WTC11 (cell line): ENCODE results near the gene LRRC1. TPM values are rescaled to one million over a fixed set of nuclear protein-coding genes. Genes with fewer than 3 reads are reported as not detected.

Source experiments
- ATAC-seq: fragments of 200-7000 bp; cut with Tn5 transposase; 2 replicates; pipeline ENCODE4 v1.10.0; 2021; ENCODE audit warnings: mild to moderate bottlenecking, moderate library complexity
- CTCF ChIA-PET: fragments of 300-600 bp; sonication (Branson Sonifier 250); formaldehyde crosslinking; loops from one replicate; lab custom pipeline; 2021; ENCODE audit warnings: antibody characterized with exemption; lab: Charles Lee
- POLR2A ChIA-PET: fragments of 350-600 bp; sonication (Branson Sonifier 250); formaldehyde crosslinking; loops from one replicate; lab custom pipeline; 2021; ENCODE audit warnings: antibody characterized with exemption; lab: Charles Lee
- DNase-seq: peaks from one replicate; pipeline ENCODE4 v3.0.0; 2021; ENCODE audit warnings: low spot score
- H3K27ac Mint-ChIP-seq: 2 replicates; pipeline ENCODE4 v1.8.0; 2021; ENCODE audit warnings: mixed read lengths
- H3K27me3 Mint-ChIP-seq: 2 replicates; pipeline ENCODE4 v1.8.0; 2021; ENCODE audit warnings: low read depth, mild to moderate bottlenecking, moderate library complexity, mixed read lengths
- H3K36me3 Mint-ChIP-seq: 2 replicates; pipeline ENCODE4 v1.8.0; 2021; ENCODE audit warnings: mixed read lengths
- H3K4me1 Mint-ChIP-seq: 2 replicates; pipeline ENCODE4 v1.8.0; 2022; ENCODE audit warnings: mixed read lengths
- H3K4me3 Mint-ChIP-seq: 2 replicates; pipeline ENCODE4 v1.8.0; 2021; ENCODE audit warnings: mild to moderate bottlenecking, moderate library complexity, mixed read lengths
- H3K9me3 Mint-ChIP-seq: 2 replicates; pipeline ENCODE4 v1.8.0; 2021; ENCODE audit warnings: mixed read lengths
- ESRRA ChIP-seq: sonication (generic); formaldehyde crosslinking; IDR thresholded peaks from 2 replicates; pipeline ENCODE4 v1.8.1; 2022; ENCODE audit warnings: mild to moderate bottlenecking, missing genetic modification reagents, borderline replicate concordance
- GTF2I ChIP-seq: fragments of 250-450 bp; sonication (Bioruptor Pico); conservative IDR thresholded peaks from 2 replicates; pipeline ENCODE4 v1.4.0; 2021; ENCODE audit warnings: mild to moderate bottlenecking
- JUN ChIP-seq: sonication (generic); formaldehyde crosslinking; IDR thresholded peaks from 2 replicates; pipeline ENCODE4 v1.8.0; 2023; ENCODE audit warnings: mild to moderate bottlenecking, missing genetic modification reagents
- NR1H2 ChIP-seq: sonication (generic); formaldehyde crosslinking; IDR thresholded peaks from 2 replicates; pipeline ENCODE4 v1.9.0; 2021; ENCODE audit warnings: mild to moderate bottlenecking, moderate library complexity, missing genetic modification reagents
- NR3C1 ChIP-seq: sonication (generic); formaldehyde crosslinking; conservative IDR thresholded peaks from 2 replicates; pipeline ENCODE4 v1.8.1; 2023; ENCODE audit warnings: low read depth, mild to moderate bottlenecking, missing genetic modification reagents
- OVOL2 ChIP-seq: fragments of 250-450 bp; sonication (Bioruptor Pico); IDR thresholded peaks from 2 replicates; pipeline ENCODE4 v1.9.0; 2021; ENCODE audit warnings: mild to moderate bottlenecking, borderline replicate concordance
- PRRX2 ChIP-seq: fragments of 250-450 bp; sonication (Bioruptor Pico); IDR thresholded peaks from 2 replicates; pipeline ENCODE4 v1.8.0; 2021; ENCODE audit warnings: mild to moderate bottlenecking
- TEAD4 ChIP-seq: sonication (generic); formaldehyde crosslinking; IDR thresholded peaks from 2 replicates; pipeline ENCODE4 v1.8.0; 2022; ENCODE audit warnings: mild to moderate bottlenecking, missing genetic modification reagents
- ZBTB43 ChIP-seq: sonication (generic); formaldehyde crosslinking; IDR thresholded peaks from 2 replicates; pipeline ENCODE4 v1.8.1; 2023; ENCODE audit warnings: mild to moderate bottlenecking, missing genetic modification reagents
- ZNF121 ChIP-seq: sonication (generic); formaldehyde crosslinking; IDR thresholded peaks from 2 replicates; pipeline ENCODE4 v1.8.0; 2023; ENCODE audit warnings: missing genetic modification reagents
- ZNF232 ChIP-seq: sonication (generic); formaldehyde crosslinking; IDR thresholded peaks from 2 replicates; pipeline ENCODE4 v1.8.0; 2022; ENCODE audit warnings: mild to moderate bottlenecking, missing genetic modification reagents
- ZNF425 ChIP-seq: fragments of 250-450 bp; sonication (Bioruptor Pico); conservative IDR thresholded peaks from 2 replicates; pipeline ENCODE4 v1.9.0; 2021; ENCODE audit warnings: mild to moderate bottlenecking
- total RNA-seq: library from RNA; stranded (reverse); gene quantifications from 3 replicates; pipeline ENCODE4 v1.2.3, GENCODE V29; 2021
- TF ChIP-seq, protein P1 (sequence below): fragments of 250-450 bp; sonication (Bioruptor Pico); IDR thresholded peaks from 2 replicates; pipeline ENCODE4 v2.1.2; 2022; ENCODE audit warnings: mild to moderate bottlenecking, moderate library complexity
- TF ChIP-seq, protein P2 (sequence below): sonication (generic); formaldehyde crosslinking; conservative IDR thresholded peaks from 2 replicates; pipeline ENCODE4 v1.8.1; 2023; ENCODE audit warnings: mild to moderate bottlenecking, low read depth, missing genetic modification reagents, moderate library complexity

Gene LRRC1
- total RNA-seq, 1 experiment from 2014 or later = 12.7 TPM

- DNase-seq = no peak
- ATAC-seq = no peak
- Mint-ChIP-seq H3K4me1 (peaks cover 11% of the 10 kb centered on the region), H3K4me3 (no peak overlapping the region), H3K27ac (no peak overlapping the region), H3K9me3 (no peaks in the 10 kb centered on the region), H3K36me3 (no peaks in the 10 kb centered on the region; the same call in 1 of the 2 replicates), H3K27me3 (no peaks in the 10 kb centered on the region)
- ChIA-PET POLR2A (no interaction called here), CTCF (no interaction called here)
- TF ChIP-seq, protein P1, sequence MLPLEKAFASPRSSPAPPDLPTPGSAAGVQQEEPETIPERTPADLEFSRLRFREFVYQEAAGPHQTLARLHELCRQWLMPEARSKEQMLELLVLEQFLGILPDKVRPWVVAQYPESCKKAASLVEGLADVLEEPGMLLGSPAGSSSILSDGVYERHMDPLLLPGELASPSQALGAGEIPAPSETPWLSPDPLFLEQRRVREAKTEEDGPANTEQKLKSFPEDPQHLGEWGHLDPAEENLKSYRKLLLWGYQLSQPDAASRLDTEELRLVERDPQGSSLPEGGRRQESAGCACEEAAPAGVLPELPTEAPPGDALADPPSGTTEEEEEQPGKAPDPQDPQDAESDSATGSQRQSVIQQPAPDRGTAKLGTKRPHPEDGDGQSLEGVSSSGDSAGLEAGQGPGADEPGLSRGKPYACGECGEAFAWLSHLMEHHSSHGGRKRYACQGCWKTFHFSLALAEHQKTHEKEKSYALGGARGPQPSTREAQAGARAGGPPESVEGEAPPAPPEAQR (CRISPR knock-in tag) = no peak
- no peak for TF ChIP-seq NR1H2 (CRISPR knock-in tag)
- TF ChIP-seq GTF2I = no peak
- TF ChIP-seq NR3C1 (CRISPR knock-in tag) = no peak
- TF ChIP-seq PRRX2 (CRISPR knock-in tag) = no peak
- no peak for TF ChIP-seq ZBTB43 (CRISPR knock-in tag)
- no peak for TF ChIP-seq JUN (CRISPR knock-in tag)
- TF ChIP-seq ZNF121 (CRISPR knock-in tag) = no peak
- TF ChIP-seq ZNF232 (CRISPR knock-in tag) = no peak
- TF ChIP-seq, protein P2, sequence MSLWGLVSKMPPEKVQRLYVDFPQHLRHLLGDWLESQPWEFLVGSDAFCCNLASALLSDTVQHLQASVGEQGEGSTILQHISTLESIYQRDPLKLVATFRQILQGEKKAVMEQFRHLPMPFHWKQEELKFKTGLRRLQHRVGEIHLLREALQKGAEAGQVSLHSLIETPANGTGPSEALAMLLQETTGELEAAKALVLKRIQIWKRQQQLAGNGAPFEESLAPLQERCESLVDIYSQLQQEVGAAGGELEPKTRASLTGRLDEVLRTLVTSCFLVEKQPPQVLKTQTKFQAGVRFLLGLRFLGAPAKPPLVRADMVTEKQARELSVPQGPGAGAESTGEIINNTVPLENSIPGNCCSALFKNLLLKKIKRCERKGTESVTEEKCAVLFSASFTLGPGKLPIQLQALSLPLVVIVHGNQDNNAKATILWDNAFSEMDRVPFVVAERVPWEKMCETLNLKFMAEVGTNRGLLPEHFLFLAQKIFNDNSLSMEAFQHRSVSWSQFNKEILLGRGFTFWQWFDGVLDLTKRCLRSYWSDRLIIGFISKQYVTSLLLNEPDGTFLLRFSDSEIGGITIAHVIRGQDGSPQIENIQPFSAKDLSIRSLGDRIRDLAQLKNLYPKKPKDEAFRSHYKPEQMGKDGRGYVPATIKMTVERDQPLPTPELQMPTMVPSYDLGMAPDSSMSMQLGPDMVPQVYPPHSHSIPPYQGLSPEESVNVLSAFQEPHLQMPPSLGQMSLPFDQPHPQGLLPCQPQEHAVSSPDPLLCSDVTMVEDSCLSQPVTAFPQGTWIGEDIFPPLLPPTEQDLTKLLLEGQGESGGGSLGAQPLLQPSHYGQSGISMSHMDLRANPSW = no peak
- TF ChIP-seq ESRRA (CRISPR knock-in tag) = no peak
- TF ChIP-seq OVOL2 (CRISPR knock-in tag) = no peak
Measured at GRCh38 chr6:53912661-53913060, 117.9 kb downstream of the LRRC1 start.

DNA sequence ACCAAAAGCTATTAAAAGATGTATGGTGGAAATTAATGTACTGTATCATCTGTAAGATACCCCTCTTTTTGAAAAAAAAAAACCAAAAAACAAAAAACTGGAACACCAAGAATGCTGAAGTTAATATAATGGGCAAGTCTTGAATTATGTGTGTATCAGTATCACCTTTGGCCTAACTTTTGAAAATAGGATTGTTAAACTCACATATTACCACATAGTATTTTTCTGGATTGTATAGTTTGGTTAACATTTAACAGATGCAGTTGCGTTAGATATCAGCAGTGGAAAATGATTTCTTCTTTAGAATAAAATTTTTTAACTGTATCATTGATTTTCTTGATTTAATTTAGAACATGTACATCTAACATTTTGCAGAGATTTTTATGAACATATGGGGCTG, 118.5 kb downstream of the LRRC1 start:
- Mint-ChIP-seq H3K36me3 (no peaks in the 10 kb centered on the region; the same call in 1 of the 2 replicates), H3K9me3 (no peaks in the 10 kb centered on the region), H3K27ac (no peak overlapping the region), H3K4me1 (peaks cover 10% of the 10 kb centered on the region; the same call in 1 of the 2 replicates), H3K27me3 (no peaks in the 10 kb centered on the region), H3K4me3 (no peak overlapping the region)
- CTCF ChIA-PET = no interaction called here
- no peak for TF ChIP-seq ZNF232 (CRISPR knock-in tag)
- POLR2A ChIA-PET = no interaction called here
- ATAC-seq (no peak), DNase-seq (no peak)

DNA sequence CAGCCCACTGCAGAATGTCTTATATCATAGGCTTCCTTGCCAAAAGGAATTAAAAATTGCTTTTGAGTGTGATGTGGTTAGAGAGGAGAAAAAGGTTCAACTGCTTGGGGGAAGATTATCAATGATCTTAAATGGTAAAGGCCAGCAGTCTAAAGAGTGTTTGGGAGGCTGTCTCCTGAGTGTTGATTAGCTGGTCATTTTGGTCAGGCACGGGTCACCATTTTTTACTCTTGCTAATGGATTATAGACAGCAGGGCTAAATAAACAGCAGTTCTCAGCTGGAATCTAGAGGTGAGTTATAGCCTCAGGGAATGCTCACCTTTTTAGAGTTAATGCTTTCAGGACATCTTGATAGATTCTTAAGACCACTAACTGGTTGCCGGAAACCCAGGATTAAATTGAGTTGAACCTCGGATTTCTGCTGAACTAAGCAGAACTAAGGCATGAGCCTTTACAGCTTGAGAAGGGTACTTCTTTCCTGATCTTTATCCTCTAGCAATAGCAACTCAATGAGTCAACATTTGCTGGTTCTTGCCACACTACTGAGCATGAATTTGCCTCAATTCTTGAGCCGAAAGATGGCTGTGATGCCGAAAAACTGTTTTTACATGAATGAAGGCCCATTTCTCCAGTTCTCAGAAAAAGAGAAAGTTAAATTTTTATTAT, 120.4 kb downstream of the LRRC1 start:
- H3K9me3 Mint-ChIP-seq = no peaks in the 10 kb centered on the region
- ATAC-seq = no peak
- no peak overlapping the region for H3K4me3 Mint-ChIP-seq
- H3K36me3 Mint-ChIP-seq = no peaks in the 10 kb centered on the region; the same call in 1 of the 2 replicates
- CTCF ChIA-PET = interaction anchor here (3.3 kb wide), 1 partner anchor 196 kb away, joined by 9 read pairs; no protein-coding TSS in a partner anchor
- no peaks in the 10 kb centered on the region for H3K27me3 Mint-ChIP-seq
- H3K4me1 Mint-ChIP-seq = peaks cover 14% of the 10 kb centered on the region; the same call in 1 of the 2 replicates
- no peak for DNase-seq
- POLR2A ChIA-PET = no interaction called here
- H3K27ac Mint-ChIP-seq = no peak overlapping the region
- no peak for TF ChIP-seq ZNF425 (CRISPR knock-in tag)
- no peak for TF ChIP-seq TEAD4
